GM18505 (cell line): ENCODE results near the gene KRT74.
"Not testable (repeated sequence)": the region's sequence is repeated elsewhere in the genome, so short reads cannot be mapped to it uniquely, and the experiment has no call there.

ENCODE experiments used
- ATAC-seq: cut with Tn5 transposase; IDR thresholded peaks from one replicate; pipeline ENCODE4 v1.9.1; 2021; ENCODE audit not compliant: unreplicated experiment
- POLR2A ChIP-seq: IDR thresholded peaks from 4 replicates; pipeline ENCODE4 v1.6.1; 2011; ENCODE audit warnings: borderline replicate concordance; ENCODE audit not compliant: insufficient read depth, insufficient read length; ENCODE audit errors: extremely low read depth

The KRT74 gene

DNA sequence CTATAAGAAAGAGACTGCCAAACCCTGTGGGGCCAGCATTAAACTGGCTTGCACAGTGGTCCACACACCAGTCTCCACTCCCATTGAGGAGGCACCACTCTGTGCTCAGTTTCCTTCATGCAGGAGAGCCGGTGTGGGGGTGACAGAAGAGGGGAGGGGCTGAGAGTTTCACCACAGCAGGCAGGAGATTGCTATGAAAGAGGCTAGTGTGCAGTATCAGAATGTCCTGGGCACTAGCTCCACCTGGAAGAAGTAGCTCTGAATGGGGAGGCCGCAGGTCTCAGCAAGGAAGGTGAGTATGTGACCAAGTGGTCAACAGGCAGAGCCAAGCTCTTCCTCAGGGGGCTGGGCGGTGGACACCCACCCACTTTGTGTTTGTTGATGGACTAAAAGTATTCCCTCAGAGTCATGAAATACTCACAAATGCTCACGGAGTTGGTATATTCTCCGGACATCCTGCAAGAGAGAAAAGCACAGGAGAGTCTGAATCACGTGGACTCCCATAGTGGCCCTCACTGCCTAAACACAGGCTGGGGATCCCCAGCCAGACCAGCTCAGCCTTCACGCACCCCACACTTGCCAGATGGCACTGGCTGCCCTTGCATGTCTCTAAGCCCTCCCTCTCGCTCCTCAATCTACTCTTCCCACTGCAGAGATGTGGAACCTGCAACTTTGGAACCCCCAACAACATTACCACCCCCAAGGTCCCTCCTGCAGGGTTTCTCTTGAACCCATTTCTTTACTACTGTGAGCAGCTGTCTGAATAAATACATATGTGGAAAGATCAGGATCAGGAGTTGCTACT is 35.4 kb upstream of the KRT74 start:
- no peak for ATAC-seq
- no peak for TF ChIP-seq POLR2A

DNA sequence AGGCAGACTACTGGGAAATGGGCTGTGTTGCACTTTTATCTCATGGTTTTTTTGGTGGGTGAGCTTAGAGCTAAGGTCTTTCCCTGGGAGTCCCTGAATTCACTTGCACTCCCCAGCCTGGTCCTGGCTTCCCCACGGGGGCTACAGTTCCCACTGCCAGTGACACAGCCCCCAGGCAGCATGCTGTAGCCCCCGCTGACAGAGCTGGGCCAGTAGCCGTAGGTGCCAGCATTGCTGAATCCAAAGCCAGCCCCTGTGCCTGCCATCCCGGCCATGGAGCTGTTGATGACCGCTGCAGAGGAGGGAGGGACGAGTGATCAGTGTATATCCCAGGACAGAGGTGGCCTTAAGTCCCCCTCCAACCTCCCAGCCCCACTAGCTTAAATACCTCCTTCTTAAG is 34.5 kb upstream of the KRT74 start:
- no peak for ATAC-seq
- no peak for TF ChIP-seq POLR2A

DNA sequence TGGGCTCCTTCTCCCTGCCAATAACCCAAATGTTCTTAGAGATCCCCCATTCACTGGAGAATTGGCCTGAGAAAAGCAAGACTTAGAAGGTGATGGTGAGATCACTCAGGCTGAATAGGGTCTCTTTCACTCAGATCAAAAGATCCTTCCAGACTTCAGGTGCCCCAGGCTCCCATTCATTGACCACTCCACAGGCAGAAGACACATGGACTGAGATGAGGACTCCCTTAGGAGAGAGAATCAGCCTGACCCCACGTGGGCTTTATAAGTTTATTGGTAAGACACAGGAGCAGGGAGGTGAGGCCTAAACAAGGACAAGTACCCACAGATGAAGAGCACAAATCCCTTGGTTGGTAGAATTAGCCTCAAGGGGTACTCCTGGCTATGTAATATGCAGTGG is 33.7 kb upstream of the KRT74 start:
- ATAC-seq, result no peak
- TF ChIP-seq POLR2A, result no peak

DNA sequence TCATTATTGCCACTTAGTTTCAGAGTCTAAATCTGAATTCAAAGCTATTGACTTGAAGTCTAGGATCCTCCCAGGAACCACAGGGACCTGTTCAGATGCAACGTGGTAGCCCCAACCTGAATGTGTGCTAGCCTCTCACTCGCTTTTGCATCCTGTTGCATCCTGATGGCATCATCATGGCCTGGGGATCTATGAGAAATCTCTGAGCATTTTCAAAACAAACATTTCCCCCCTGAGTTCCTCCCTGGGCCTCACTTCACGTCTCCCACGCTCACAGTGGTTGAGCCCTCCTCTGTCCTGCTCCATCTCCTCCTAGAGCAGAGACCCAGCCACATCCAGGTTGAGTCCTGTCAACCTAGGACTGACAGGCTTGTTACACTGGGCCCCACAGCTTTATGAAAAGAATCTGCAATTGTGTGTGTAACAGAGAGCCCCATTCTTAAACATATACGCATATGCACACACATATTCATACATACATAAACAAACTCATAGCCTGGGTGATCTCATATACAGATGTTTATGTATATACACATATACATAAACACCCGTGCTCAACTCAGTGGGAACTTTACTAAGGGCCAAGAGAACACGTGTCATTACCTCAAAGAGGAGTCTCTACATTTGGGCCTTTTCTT is 33.1 kb upstream of the KRT74 start:
- TF ChIP-seq POLR2A, result no peak
- ATAC-seq, result no peak

DNA sequence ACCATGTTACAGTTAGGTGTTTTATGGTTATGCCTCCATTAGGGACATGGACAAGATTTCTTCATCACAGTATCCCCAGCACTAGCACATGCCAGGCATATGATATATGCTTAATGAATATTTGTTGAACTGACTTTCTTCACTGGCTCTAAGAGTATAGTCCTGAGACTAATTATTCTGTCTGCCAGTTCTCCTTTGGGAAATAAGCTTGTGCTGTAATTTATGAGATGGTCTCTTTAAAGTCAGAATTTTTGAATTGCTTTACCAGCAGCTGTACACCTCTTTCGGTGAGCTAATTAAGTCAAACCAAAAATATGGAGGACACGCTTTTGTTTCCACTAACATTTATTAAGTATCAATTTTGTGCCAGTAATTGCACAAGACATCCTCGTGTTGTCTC is 32.5 kb upstream of the KRT74 start:
- no peak for TF ChIP-seq POLR2A
- no peak for ATAC-seq

DNA sequence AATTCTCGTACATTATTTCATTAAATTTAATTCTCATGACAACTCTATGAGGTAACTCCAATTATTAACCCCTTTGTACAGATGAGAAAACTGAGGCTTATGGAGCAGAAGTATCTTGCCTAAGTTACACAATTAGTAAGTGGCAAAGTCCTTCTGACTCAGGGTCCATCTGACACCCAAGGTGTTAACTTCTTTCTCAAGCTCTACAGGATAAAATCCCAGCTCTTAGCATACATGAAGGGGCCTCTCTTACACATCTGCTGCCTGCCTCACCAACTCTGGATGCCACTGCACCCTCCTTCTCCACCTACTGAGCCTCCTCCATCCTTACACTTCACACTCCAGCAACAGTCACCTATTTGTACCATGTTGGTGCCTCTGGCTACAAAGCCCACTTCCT is 31.9 kb upstream of the KRT74 start:
- no peak for TF ChIP-seq POLR2A
- ATAC-seq, result no peak

DNA sequence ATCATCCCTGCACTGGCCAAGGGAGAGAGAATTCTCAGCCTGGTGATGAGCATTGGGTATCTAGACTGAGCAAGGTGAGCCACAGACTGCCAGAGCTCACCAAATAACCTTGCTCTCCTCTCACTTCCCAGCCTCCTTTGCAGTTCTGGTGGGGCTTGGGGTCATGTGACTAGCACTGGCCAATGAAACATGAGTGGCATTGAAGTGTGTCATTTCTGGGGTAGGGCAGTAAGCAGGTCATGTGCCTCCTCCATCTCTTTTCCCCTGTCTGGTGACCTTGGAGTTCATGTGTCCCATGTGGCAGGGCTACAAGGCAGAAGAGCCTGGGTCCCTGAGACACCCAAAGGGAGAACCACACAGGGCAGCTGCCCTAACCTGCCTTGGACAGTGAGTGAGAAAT is 31.2 kb upstream of the KRT74 start:
- no peak for ATAC-seq
- no peak for TF ChIP-seq POLR2A

DNA sequence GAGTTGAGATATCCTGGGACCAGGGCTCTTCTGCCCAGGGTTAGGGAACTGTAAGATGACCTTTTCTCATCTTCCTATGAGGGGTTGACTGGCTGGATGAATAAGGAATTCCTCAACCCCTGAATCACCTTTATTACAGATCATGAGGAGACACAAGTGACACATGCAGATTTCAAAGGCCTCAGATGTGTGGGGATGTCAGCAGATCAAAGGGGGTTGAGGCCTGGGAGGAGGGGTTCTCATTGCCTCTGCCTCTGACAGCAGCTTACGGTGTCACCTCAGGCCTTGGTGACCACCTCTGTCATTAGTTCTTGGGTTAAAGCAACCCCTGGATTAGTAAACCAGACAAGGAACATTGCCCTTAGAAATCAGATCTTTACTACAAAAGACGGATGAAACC is 29.7 kb upstream of the KRT74 start:
- no peak for ATAC-seq
- no peak for TF ChIP-seq POLR2A

DNA sequence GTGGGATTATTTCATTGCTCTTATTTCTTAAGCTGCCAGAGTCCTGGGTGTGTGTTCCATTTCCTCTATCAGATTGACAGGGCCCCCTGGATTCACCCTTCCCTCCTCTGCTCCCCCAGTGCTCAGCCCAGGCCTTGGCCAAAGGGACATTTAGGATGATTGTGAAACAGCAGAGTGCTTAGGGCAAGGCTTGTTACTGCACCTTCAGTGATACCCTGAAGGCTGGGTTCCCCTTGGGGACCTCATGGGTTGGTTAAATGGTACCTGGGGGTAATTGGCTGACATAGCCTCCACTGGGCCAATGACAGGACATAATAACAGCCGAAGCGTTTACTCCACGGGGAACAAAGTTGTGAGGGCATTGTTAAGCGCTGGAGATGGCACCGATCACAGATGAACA is 28.9 kb upstream of the KRT74 start:
- TF ChIP-seq POLR2A, result no peak
- no peak for ATAC-seq

DNA sequence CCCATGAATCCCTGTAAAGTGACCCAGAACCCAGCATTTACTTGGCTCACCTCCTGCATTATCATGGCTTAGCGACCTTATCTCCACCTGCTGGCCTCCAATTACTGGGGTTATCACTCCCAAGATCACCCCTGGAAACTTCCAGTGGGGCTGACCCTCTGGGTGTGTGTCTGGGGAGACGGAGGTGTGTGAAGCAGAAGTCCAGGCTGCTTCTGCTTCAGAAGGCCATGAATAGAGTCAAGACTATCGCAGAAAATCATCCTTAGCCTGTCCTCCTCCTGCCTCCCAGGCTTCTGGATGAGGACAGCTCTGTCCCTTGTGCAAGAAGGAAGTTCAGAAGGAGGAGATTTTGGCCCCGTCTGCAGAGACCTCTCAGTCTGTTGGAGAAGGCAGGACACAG is 28.0 kb upstream of the KRT74 start:
- ATAC-seq, result no peak

DNA sequence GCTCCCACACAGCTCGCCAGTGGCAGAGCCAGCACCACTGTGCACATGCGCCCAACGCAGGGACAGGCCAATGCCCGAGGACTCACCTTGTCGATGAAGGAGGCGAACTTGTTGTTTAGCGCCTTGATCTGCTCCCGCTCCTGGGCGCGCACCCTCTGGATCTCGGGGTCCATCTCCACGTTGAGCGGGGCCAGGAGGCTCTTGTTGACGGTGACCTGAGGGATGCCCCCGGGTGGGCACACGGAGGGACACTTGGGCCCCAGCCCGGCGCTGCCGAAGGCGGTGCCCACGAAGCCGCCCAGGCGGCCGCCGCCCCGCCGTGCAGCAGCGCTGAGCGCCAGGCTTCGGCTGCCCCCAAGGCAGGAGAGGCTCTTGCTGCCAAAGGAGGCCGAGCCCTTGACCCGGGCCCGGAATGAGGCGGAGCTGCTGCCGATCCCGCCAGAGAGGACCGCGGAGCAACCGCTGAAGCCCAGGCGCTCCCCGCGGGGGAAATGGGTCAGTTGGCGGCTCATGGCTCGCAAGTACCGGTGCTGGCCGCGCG is 27.4 kb upstream of the KRT74 start, which contains the start of gene KRT72:
KRT72 (minus strand) TSS at position 523 of the 541 bp plus-strand sequence; CDS start at position 512, 11 bp downstream.
- no peak for ATAC-seq
- no peak for TF ChIP-seq POLR2A

More for the DNA sequence above, 28.0 kb upstream of the KRT74 start:
- no peak for TF ChIP-seq POLR2A

DNA sequence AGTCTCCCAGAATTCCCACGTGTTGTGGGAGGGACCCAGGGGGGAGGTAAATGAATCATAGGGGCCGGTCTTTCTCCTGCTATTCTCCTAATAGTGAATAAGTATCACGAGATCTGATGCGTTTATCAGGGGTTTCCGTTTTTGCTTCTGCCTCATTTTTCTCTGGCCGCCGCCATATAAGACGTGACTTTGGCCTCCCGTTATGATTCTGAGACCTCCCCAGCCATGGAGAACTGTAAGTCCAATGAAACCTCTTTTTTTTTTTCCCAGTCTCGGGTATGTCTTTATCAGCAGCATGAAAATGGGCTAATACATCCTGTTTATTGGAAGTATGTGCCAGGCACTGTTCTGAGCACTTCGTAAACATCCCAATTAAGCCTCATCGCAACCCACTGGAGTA is 26.8 kb upstream of the KRT74 start:
- no peak for TF ChIP-seq POLR2A
- no peak for ATAC-seq

DNA sequence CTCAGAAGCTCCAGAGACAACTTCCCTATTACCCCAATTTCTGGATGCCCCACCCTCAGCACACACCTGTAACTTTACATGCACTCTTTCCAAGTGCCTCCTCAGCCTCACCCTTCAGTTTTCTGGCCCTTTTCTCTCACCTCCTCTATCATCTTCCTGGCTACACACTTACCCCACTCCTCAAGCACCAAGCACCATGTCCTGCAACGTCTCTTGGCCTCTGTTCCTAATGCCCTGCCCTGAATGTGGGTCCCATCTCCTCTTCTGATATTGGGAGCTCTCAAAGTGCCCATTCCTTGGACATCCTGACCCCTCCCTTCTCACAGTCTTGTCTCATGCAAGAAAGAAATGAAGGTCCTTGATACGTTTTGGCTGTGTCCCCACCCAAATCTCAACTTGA is 26.4 kb upstream of the KRT74 start:
- TF ChIP-seq POLR2A, result no peak
- no peak for ATAC-seq

DNA sequence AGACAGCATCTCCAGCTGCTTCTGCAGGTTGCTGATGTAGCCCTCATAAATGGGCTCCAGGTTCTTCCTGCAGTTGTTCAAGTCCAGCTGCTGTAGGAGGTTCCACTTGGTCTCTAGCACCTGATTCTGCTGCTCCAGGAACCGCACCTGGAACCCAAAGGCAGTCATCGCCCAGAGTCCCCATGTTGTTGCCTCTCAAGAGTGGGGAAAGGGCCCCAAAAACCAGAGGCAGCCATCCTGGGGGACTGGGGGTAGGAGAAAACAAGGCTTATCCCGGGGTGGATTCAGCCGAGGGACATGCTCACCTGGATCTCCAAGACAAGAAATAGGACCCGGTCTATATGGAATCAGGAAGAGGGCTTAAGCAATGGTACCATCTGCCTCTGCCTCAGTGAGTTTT is 25.3 kb upstream of the KRT74 start:
- TF ChIP-seq POLR2A, result no peak
- no peak for ATAC-seq

DNA sequence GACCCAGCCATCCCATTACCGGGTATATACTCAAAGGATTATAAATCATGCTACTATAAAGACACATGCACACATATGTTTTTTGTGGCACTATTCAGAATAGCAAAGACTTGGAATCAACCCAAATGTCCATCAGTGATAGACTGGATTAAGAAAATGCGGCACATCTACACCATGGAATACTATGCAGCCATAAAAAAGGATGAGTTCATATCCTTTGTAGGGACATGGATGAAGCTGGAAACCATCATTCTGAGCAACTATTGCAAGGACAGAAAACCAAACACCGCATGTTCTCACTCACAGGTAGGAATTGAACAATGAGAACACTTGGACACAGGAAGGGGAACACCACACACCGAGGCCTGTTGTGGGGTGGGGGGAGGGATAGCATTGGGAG is 20.6 kb upstream of the KRT74 start:
- ATAC-seq, result not testable (repeated sequence)
